Bronchial epithelial cell (primary cell): ENCODE data around the gene CADPS2. TPM values are rescaled to one million over a fixed set of nuclear protein-coding genes. Genes with fewer than 3 reads are reported as not detected.
A peak's percentile ranks its signal among the peaks of the same experiment; 100 is the strongest.

Source experiments
- DNase-seq: peaks from one replicate; pipeline ENCODE4 v3.0.0-alpha.2; 2010; ENCODE audit warnings: low read depth
- FAIRE-seq: peaks from 2 replicates; lab custom pipeline; 2011; peaks lifted over from hg19 to GRCh38; lab: Jason Lieb, UNC
- H3K27me3 ChIP-seq: 2 replicates; pipeline ENCODE4 v1.5.1; 2011; ENCODE audit warnings: low read length; ENCODE audit not compliant: control insufficient read depth, insufficient read depth
- H3K36me3 ChIP-seq: 2 replicates; pipeline ENCODE4 v1.5.1; 2011; ENCODE audit warnings: low read length; ENCODE audit not compliant: control insufficient read depth, insufficient read depth
- H3K4me3 ChIP-seq: 2 replicates; pipeline ENCODE4 v1.5.1; 2011; ENCODE audit warnings: mild to moderate bottlenecking, low read depth, low read length, control low read depth
- total RNA-seq: library from RNA; depleted of rRNA; stranded (reverse); fragments of >200 nt; gene quantifications from 2 replicates; pipeline ENCODE4 v1.2.1, GENCODE V29; 2014
- TF ChIP-seq, protein P1 (sequence below): IDR thresholded peaks from 2 replicates; pipeline ENCODE4 v1.5.1; 2011; ENCODE audit warnings: mild to moderate bottlenecking, moderate library complexity, low read length, control low read depth, inconsistent platforms; ENCODE audit not compliant: insufficient read depth, severe bottlenecking

The CADPS2 gene
- total RNA-seq, 1 donor from 2014 or later, result 4.2 TPM

DNA sequence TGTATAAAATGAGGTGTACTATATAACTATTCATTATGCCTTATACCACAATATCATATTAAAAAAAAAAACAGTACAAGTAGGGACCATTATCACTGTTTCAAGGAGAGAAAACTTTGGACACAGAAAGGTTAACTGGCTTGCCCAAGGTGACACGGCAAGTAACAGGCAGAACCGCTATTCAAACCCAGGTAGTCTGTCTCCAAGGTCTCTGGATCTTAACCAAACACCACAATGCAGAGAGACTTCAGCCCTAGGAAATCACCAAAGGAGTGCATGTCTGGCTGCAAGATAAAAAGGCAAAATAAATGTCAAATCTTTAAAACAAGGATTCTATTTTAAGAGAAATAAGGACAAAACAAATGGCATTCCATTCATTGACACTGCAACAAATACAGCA is 56.3 kb downstream of the CADPS2 start:
- H3K36me3 ChIP-seq, result no peaks in the 10 kb centered on the region
- no peaks in the 10 kb centered on the region for H3K27me3 ChIP-seq
- DNase-seq (no peak), FAIRE-seq (no peak)
- TF ChIP-seq, protein P1, sequence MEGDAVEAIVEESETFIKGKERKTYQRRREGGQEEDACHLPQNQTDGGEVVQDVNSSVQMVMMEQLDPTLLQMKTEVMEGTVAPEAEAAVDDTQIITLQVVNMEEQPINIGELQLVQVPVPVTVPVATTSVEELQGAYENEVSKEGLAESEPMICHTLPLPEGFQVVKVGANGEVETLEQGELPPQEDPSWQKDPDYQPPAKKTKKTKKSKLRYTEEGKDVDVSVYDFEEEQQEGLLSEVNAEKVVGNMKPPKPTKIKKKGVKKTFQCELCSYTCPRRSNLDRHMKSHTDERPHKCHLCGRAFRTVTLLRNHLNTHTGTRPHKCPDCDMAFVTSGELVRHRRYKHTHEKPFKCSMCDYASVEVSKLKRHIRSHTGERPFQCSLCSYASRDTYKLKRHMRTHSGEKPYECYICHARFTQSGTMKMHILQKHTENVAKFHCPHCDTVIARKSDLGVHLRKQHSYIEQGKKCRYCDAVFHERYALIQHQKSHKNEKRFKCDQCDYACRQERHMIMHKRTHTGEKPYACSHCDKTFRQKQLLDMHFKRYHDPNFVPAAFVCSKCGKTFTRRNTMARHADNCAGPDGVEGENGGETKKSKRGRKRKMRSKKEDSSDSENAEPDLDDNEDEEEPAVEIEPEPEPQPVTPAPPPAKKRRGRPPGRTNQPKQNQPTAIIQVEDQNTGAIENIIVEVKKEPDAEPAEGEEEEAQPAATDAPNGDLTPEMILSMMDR, result no peak
- no peak overlapping the region for H3K4me3 ChIP-seq

DNA sequence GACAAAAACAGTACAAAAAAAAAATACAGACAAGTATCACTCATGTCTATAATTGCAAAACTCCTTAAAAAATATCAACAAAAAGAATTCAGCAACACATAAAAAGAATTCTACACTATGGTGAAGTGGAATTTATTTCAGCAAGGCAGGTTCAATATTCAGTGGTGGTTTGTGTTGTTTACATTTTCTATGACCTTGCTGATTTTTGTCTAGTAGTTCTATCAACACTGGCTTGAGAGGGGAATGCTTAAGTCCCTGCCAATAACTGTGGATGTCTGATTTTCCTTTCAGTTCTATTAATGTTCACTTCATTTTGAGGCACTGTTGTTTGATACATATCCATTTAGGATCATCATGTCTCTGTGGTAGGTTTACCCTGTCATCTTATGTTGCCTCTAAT is 58.5 kb downstream of the CADPS2 start:
- FAIRE-seq, result no peak
- H3K27me3 ChIP-seq, result no peaks in the 10 kb centered on the region
- no peak for DNase-seq
- H3K36me3 ChIP-seq, result no peaks in the 10 kb centered on the region
- H3K4me3 ChIP-seq, result no peak overlapping the region
- TF ChIP-seq, protein P1, result no peak

DNA sequence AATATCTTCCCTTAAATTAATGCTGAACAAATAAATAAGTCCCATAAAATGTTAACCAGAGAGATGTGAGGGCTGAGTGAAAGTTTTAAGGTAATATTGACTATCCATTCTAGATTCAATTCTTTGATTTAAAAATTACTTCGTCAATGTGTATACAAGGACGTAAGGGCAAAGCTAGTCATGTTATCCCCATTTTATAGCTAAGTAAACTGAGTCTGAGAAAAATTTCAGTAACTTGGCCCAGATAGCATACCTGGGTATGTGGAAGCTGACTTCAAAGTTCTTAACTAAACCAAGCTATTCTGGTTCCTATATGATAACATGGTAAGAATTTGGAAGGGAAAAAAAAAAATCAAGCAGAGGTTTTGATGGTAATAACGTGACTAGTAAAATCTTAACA is 72.4 kb downstream of the CADPS2 start:
- TF ChIP-seq, protein P1, result no peak
- FAIRE-seq (no peak), DNase-seq (no peak)
- H3K27me3 ChIP-seq, result no peaks in the 10 kb centered on the region
- no peak overlapping the region for H3K4me3 ChIP-seq
- no peaks in the 10 kb centered on the region for H3K36me3 ChIP-seq

- no peaks in the 10 kb centered on the region for H3K36me3 ChIP-seq
- H3K4me3 ChIP-seq, result no peak overlapping the region
- FAIRE-seq (no peak), DNase-seq (no peak)
- TF ChIP-seq, protein P1, result no peak
- H3K27me3 ChIP-seq, result no peaks in the 10 kb centered on the region
Measured at GRCh38 chr7:122803851-122804250, 82.4 kb downstream of the CADPS2 start.

GRCh38 chr7:122803323-122803722 is 82.9 kb downstream of the CADPS2 start:
- TF ChIP-seq, protein P1, result peak; percentile 58
- Histone ChIP-seq H3K27me3 (no peaks in the 10 kb centered on the region), H3K4me3 (no peak overlapping the region), H3K36me3 (no peaks in the 10 kb centered on the region)
- FAIRE-seq, result no peak
- peak; percentile 43 for DNase-seq

GRCh38 chr7:122802301-122802751 is 83.9 kb downstream of the CADPS2 start:
- TF ChIP-seq, protein P1, result no peak
- FAIRE-seq (no peak), DNase-seq (peak; percentile 34)
- Histone ChIP-seq H3K36me3 (no peaks in the 10 kb centered on the region), H3K4me3 (no peak overlapping the region), H3K27me3 (no peaks in the 10 kb centered on the region)
